Panc1 (cell line): ENCODE measurements around the gene SAMD11. TPM values are rescaled to one million over a fixed set of nuclear protein-coding genes. Genes with fewer than 3 reads are reported as not detected.

Experiments
- ATAC-seq: fragments of 200-7000 bp; cut with Tn5 transposase; 2 replicates; pipeline ENCODE4 v1.9.1; 2020; ENCODE audit warnings: mild to moderate bottlenecking, moderate library complexity
- BruUV-seq: library from RNA; stranded (reverse); fragments of 400-500 nt; replicated peaks from 2 replicates; lab custom pipeline; 2021; lab: Mats Ljungman, UMichigan
- CTCF ChIA-PET: fragments of 300-600 bp; sonication (Branson Sonifier 250); formaldehyde crosslinking; loops from one replicate; lab custom pipeline; 2022; ENCODE audit warnings: antibody characterized with exemption; lab: Charles Lee
- POLR2A ChIA-PET: fragments of 300-600 bp; sonication (Branson Sonifier 250); formaldehyde crosslinking; loops from one replicate; lab custom pipeline; 2022; ENCODE audit warnings: antibody characterized with exemption; lab: Charles Lee
- DNase-seq: peaks from one replicate; pipeline ENCODE4 v3.0.0-alpha.2; 2010; ENCODE audit warnings: low read depth, low spot score
- H3K27ac ChIP-seq: 2 replicates; pipeline ENCODE4 v1.5.1; 2011; ENCODE audit warnings: mild to moderate bottlenecking, low read length, inconsistent platforms
- H3K27me3 ChIP-seq: fragments of 200-500 bp; sonication (Bioruptor generic); 2 replicates; pipeline ENCODE4 v1.6.0; 2014; ENCODE audit warnings: low read length, inconsistent platforms; ENCODE audit not compliant: control insufficient read depth, insufficient read depth
- H3K36me3 ChIP-seq: fragments of 200-500 bp; sonication (Bioruptor generic); 2 replicates; pipeline ENCODE4 v1.5.1; 2014; ENCODE audit warnings: inconsistent platforms, mild to moderate bottlenecking, low read length, moderate library complexity; ENCODE audit not compliant: control insufficient read depth, insufficient read depth
- H3K4me1 ChIP-seq: 2 replicates; pipeline ENCODE4 v1.5.1; 2011; ENCODE audit warnings: inconsistent platforms, mild to moderate bottlenecking, low read length, moderate library complexity; ENCODE audit not compliant: control insufficient read depth, insufficient read depth
- H3K4me3 ChIP-seq, 2 experiments: 2 replicates each; pipeline ENCODE4 v1.5.1; 2011 to 2012; ENCODE audit warnings: low read depth in 2 of 2, low read length in 2 of 2, mild to moderate bottlenecking in 2 of 2, inconsistent platforms in 1 of 2, moderate library complexity in 1 of 2
- H3K9me3 ChIP-seq: fragments of 200-500 bp; sonication (Bioruptor generic); 2 replicates; pipeline ENCODE4 v1.5.1; 2014; ENCODE audit warnings: low read depth, mild to moderate bottlenecking, inconsistent platforms, low read length, moderate library complexity; ENCODE audit not compliant: control insufficient read depth, insufficient read depth
- REST ChIP-seq, 2 experiments: IDR thresholded peaks; 2 replicates each; pipeline ENCODE4 v1.6.1; 2011 to 2012; ENCODE audit warnings: low read depth in 2 of 2, control low read depth in 1 of 2, low read length in 1 of 2, mild to moderate bottlenecking in 1 of 2, moderate library complexity in 1 of 2; ENCODE audit not compliant: insufficient read depth in 1 of 2
- SIN3A ChIP-seq: IDR thresholded peaks from 2 replicates; pipeline ENCODE4 v1.6.1; 2012; ENCODE audit warnings: low read depth, mild to moderate bottlenecking, low read length, moderate library complexity, borderline replicate concordance; ENCODE audit not compliant: insufficient read depth
- TCF7L2 ChIP-seq: IDR thresholded peaks from 2 replicates; pipeline ENCODE4 v1.6.1; 2011; ENCODE audit warnings: mild to moderate bottlenecking, low read depth, low read length, inconsistent platforms
- in situ Hi-C: cut with HindIII; loops from 2 replicates; pipeline ENCODE4 v1.10.0; 2016; ENCODE audit warnings: low sequenced_read_pairs, low pct_unique_long_range_greater_than_20kb
- intact Hi-C: fragments of 100-400 bp; cut with micrococcal nuclease; formaldehyde crosslinking; loops from one replicate; pipeline ENCODE4 v1.10.0; 2022; ENCODE audit not compliant: unreplicated experiment
- total RNA-seq: library from RNA; stranded (reverse); gene quantifications from one replicate; pipeline ENCODE4 v1.2.1, GENCODE V29; 2021; ENCODE audit not compliant: unreplicated experiment
- TF ChIP-seq, protein P1 (sequence below): fragments of 450-650 bp; IDR thresholded peaks from 2 replicates; pipeline ENCODE4 v1.5.1; 2017; ENCODE audit warnings: mild to moderate bottlenecking

SAMD11 gene
- total RNA-seq, 1 experiment from 2014 or later, result 51.8 TPM

- intact Hi-C loops (no loop called here), in situ Hi-C loops (no loop called here)
- Histone ChIP-seq H3K27me3 (no peaks in the 10 kb centered on the region), H3K4me1 (peaks cover 11% of the 10 kb centered on the region; the same call in 1 of the 2 replicates), H3K4me3 (no peak overlapping the region), H3K27ac (no peak overlapping the region), H3K9me3 (no peaks in the 10 kb centered on the region), H3K36me3 (no peaks in the 10 kb centered on the region)
- no TSS peak for BruUV-seq
- no peak for DNase-seq
- ChIA-PET POLR2A (no interaction called here), CTCF (no interaction called here)
- no peak for TF ChIP-seq REST (IDR thresholded peaks at IDR 0.05; ENCODE audit: insufficient read depth in 1 of 2, low read depth in 2 of 2, low read length in 1 of 2)
- TF ChIP-seq SIN3A, result no peak
- no peak for TF ChIP-seq TCF7L2
- TF ChIP-seq, protein P1, sequence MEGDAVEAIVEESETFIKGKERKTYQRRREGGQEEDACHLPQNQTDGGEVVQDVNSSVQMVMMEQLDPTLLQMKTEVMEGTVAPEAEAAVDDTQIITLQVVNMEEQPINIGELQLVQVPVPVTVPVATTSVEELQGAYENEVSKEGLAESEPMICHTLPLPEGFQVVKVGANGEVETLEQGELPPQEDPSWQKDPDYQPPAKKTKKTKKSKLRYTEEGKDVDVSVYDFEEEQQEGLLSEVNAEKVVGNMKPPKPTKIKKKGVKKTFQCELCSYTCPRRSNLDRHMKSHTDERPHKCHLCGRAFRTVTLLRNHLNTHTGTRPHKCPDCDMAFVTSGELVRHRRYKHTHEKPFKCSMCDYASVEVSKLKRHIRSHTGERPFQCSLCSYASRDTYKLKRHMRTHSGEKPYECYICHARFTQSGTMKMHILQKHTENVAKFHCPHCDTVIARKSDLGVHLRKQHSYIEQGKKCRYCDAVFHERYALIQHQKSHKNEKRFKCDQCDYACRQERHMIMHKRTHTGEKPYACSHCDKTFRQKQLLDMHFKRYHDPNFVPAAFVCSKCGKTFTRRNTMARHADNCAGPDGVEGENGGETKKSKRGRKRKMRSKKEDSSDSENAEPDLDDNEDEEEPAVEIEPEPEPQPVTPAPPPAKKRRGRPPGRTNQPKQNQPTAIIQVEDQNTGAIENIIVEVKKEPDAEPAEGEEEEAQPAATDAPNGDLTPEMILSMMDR, result no peak
- ATAC-seq, result no peak
Observed at GRCh38 chr1:970973-971730, 47.4 kb downstream of the SAMD11 start.

GRCh38 chr1:971751-972506 lies 48.2 kb downstream of the SAMD11 start:
- no peaks in the 10 kb centered on the region for H3K36me3 ChIP-seq
- DNase-seq (no peak), ATAC-seq (no peak)
- no peaks in the 10 kb centered on the region for H3K9me3 ChIP-seq
- peaks cover 11% of the 10 kb centered on the region; the same call in 1 of the 2 replicates for H3K4me1 ChIP-seq
- no peak overlapping the region for H3K27ac ChIP-seq
- no peak overlapping the region for H3K4me3 ChIP-seq
- ChIA-PET CTCF (no interaction called here), POLR2A (no interaction called here)
- H3K27me3 ChIP-seq, result no peaks in the 10 kb centered on the region
- in situ Hi-C loops, result no loop called here
- no peak for TF ChIP-seq TCF7L2
- no peak for TF ChIP-seq SIN3A
- no TSS peak for BruUV-seq
- intact Hi-C loops, result no loop called here
